ENCODE results near the gene BLM. TPM values are rescaled to one million over a fixed set of nuclear protein-coding genes. Genes with fewer than 3 reads are reported as not detected.

The BLM gene
- total RNA-seq, 1 donor from 2014 or later = 1.5 TPM

- Histone ChIP-seq H3K9me3 (no peaks in the 10 kb centered on the region), H3K4me3 (no peak overlapping the region), H3K36me3 (no peaks in the 10 kb centered on the region), H3K27me3 (no peaks in the 10 kb centered on the region), H3K27ac (no peak overlapping the region), H3K4me1 (no peaks in the 10 kb centered on the region)
- TF ChIP-seq CTCF (IDR thresholded peaks at IDR 0.05) = no peak
- no peak for DNase-seq
- ATAC-seq = no peak
- intact Hi-C loops (cut with DNase I) = no loop called here
Measured at GRCh38 chr15:90677807-90678790, 39.0 kb upstream of the BLM start.

GRCh38 chr15:90679959-90680358 is 37.2 kb upstream of the BLM start:
- no peak for ATAC-seq
- Histone ChIP-seq H3K4me1 (no peaks in the 10 kb centered on the region), H3K36me3 (no peaks in the 10 kb centered on the region), H3K27me3 (no peaks in the 10 kb centered on the region), H3K27ac (peak overlapping the region; percentile 26), H3K4me3 (no peak overlapping the region), H3K9me3 (no peaks in the 10 kb centered on the region)
- intact Hi-C loops (cut with DNase I) = no loop called here
- no peak for TF ChIP-seq CTCF (IDR thresholded peaks at IDR 0.05)
- DNase-seq = no peak

- peak overlapping the region; percentile 26 for H3K27ac ChIP-seq
- no peaks in the 10 kb centered on the region for H3K27me3 ChIP-seq
- H3K4me1 ChIP-seq = no peaks in the 10 kb centered on the region
- H3K36me3 ChIP-seq = no peaks in the 10 kb centered on the region
- ATAC-seq (no peak), DNase-seq (no peak)
- H3K4me3 ChIP-seq = no peak overlapping the region
- intact Hi-C loops (cut with DNase I) = no loop called here
- H3K9me3 ChIP-seq = no peaks in the 10 kb centered on the region
- no peak for TF ChIP-seq CTCF (IDR thresholded peaks at IDR 0.05)
Measured at GRCh38 chr15:90680371-90680935, 36.7 kb upstream of the BLM start.

GRCh38 chr15:90681056-90681455 is 36.1 kb upstream of the BLM start:
- H3K9me3 ChIP-seq = no peaks in the 10 kb centered on the region
- no peaks in the 10 kb centered on the region for H3K27me3 ChIP-seq
- H3K27ac ChIP-seq = no peak overlapping the region
- no peak for TF ChIP-seq CTCF (IDR thresholded peaks at IDR 0.05)
- intact Hi-C loops (cut with DNase I) = no loop called here
- H3K4me3 ChIP-seq = no peak overlapping the region
- no peaks in the 10 kb centered on the region for H3K4me1 ChIP-seq
- DNase-seq = no peak
- H3K36me3 ChIP-seq = no peaks in the 10 kb centered on the region
- no peak for ATAC-seq

- H3K4me1 ChIP-seq = no peaks in the 10 kb centered on the region
- no peaks in the 10 kb centered on the region for H3K36me3 ChIP-seq
- DNase-seq (peak; percentile 31), ATAC-seq (no peak)
- H3K4me3 ChIP-seq = no peak overlapping the region
- intact Hi-C loops (cut with DNase I) = no loop called here
- no peaks in the 10 kb centered on the region for H3K9me3 ChIP-seq
- no peak for TF ChIP-seq CTCF (IDR thresholded peaks at IDR 0.05)
- H3K27me3 ChIP-seq = no peaks in the 10 kb centered on the region
- no peak overlapping the region for H3K27ac ChIP-seq
Measured at GRCh38 chr15:90681480-90681879, 35.7 kb upstream of the BLM start.
